ENCODE data around the gene IPO4.

DNA sequence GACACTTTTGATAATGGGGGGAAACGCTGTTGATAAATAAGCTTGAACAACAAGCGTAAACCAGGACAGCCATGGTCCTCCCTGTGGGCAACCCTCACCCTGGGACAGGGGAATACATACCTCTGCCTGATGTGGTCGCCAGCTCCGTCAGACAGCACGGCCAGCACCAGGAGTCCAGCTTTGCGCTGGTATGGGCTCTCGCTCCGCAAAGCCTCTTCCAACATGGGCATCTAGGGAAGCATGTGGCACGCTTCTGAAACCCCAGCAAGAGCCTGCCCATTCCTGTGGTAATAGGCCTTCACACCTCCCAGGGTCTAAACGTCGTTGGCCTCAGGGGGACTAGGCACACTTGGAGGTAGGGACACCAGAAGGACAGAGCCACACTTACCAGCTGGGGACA, 2.9 kb downstream of the IPO4 start:
- TF ChIP-seq SIN3A (conservative IDR thresholded peaks at IDR 0.05 in 1 of 2, IDR thresholded peaks at IDR 0.05 in 1 of 2; ENCODE audit: low read depth in 1 of 2, low read length in 2 of 2) (no peak), MAFK (IDR thresholded peaks at IDR 0.05; ENCODE audit: low read depth, low read length) (no peak), CBX5 (IDR thresholded peaks at IDR 0.05; ENCODE audit: low read depth, low read length) (no peak), EP300 (IDR thresholded peaks at IDR 0.05; ENCODE audit: borderline replicate concordance in 1 of 2, low read depth in 2 of 2, low read length in 2 of 2) (no peak), JUN (IDR thresholded peaks at IDR 0.05; ENCODE audit: low read depth, low read length) (no peak), RFX5 (IDR thresholded peaks at IDR 0.05; ENCODE audit: borderline replicate concordance, low read depth, low read length) (no peak), EZH2 (IDR thresholded peaks at IDR 0.05; ENCODE audit: low read depth, low read length, severe bottlenecking) (no peak), ZNF274 (IDR thresholded peaks at IDR 0.05; ENCODE audit: borderline replicate concordance, extremely low read depth, low read length) (no peak), YY1 (IDR thresholded peaks at IDR 0.05; ENCODE audit: low read depth, low read length) (no peak), POLR2A (IDR thresholded peaks at IDR 0.05; ENCODE audit: control extremely low read depth in 1 of 2, low read depth in 2 of 2, low read length in 2 of 2) (no peak), CHD2 (IDR thresholded peaks at IDR 0.05; ENCODE audit: low read length) (no peak), ASH2L (IDR thresholded peaks at IDR 0.05; ENCODE audit: low read length) (no peak)
- TF ChIP-seq, protein P1, sequence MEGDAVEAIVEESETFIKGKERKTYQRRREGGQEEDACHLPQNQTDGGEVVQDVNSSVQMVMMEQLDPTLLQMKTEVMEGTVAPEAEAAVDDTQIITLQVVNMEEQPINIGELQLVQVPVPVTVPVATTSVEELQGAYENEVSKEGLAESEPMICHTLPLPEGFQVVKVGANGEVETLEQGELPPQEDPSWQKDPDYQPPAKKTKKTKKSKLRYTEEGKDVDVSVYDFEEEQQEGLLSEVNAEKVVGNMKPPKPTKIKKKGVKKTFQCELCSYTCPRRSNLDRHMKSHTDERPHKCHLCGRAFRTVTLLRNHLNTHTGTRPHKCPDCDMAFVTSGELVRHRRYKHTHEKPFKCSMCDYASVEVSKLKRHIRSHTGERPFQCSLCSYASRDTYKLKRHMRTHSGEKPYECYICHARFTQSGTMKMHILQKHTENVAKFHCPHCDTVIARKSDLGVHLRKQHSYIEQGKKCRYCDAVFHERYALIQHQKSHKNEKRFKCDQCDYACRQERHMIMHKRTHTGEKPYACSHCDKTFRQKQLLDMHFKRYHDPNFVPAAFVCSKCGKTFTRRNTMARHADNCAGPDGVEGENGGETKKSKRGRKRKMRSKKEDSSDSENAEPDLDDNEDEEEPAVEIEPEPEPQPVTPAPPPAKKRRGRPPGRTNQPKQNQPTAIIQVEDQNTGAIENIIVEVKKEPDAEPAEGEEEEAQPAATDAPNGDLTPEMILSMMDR (IDR thresholded peaks at IDR 0.05; ENCODE audit: control extremely low read depth in 1 of 3, insufficient read depth in 1 of 3, low read depth in 1 of 3, low read length in 3 of 3), result no peak

Data from H1 (cell line).